CD4-positive, alpha-beta T cell treated with Interleukin-17A for 4 hours (primary cell): ENCODE results near the gene VCL.
A peak's percentile ranks its signal among the peaks of the same experiment; 100 is the strongest.
"Not testable (repeated sequence)": the region's sequence is repeated elsewhere in the genome, so short reads cannot be mapped to it uniquely, and the experiment has no call there.

Experiments used
- DNase-seq: peaks from one replicate; pipeline ENCODE4 v3.0.0-alpha.2; 2020; ENCODE audit warnings: mixed read lengths

The VCL gene

GRCh38 chr10:73973427-73973826 lies 24.5 kb upstream of the VCL start:
- DNase-seq: no peak

GRCh38 chr10:73974309-73974946 lies 23.5 kb upstream of the VCL start:
- DNase-seq: no peak

- no peak for DNase-seq
Measured at GRCh38 chr10:73975388-73975787, 22.5 kb upstream of the VCL start.

GRCh38 chr10:73979141-73979808 lies 18.6 kb upstream of the VCL start:
- no peak for DNase-seq

GRCh38 chr10:73979809-73980433 lies 18.0 kb upstream of the VCL start:
- no peak for DNase-seq

GRCh38 chr10:73981812-73982211 lies 16.1 kb upstream of the VCL start:
- no peak for DNase-seq

GRCh38 chr10:73983096-73984047 lies 14.5 kb upstream of the VCL start:
- DNase-seq: no peak

- no peak for DNase-seq
Measured at GRCh38 chr10:73989594-73990150, 8.2 kb upstream of the VCL start.

- DNase-seq: no peak
Measured at GRCh38 chr10:73991203-73991883, 6.6 kb upstream of the VCL start.

- peak; percentile 87 for DNase-seq
Measured at GRCh38 chr10:73991884-73992245, 6.1 kb upstream of the VCL start.

GRCh38 chr10:73992899-73993788 lies 4.8 kb upstream of the VCL start:
- no peak for DNase-seq

GRCh38 chr10:73995035-73995358 lies 2.9 kb upstream of the VCL start:
- no peak for DNase-seq

GRCh38 chr10:73997461-73997786 lies 492 bp upstream of the VCL start:
- DNase-seq: peak; percentile 84

GRCh38 chr10:73998623-73998928 lies 660 bp downstream of the VCL start:
- DNase-seq: peak; percentile 15

GRCh38 chr10:73998929-73999691 lies 1.2 kb downstream of the VCL start:
- DNase-seq: peak; percentile 18

GRCh38 chr10:73999703-74000102 lies 1.8 kb downstream of the VCL start:
- DNase-seq: no peak

- DNase-seq: not testable (repeated sequence)
Measured at GRCh38 chr10:74000244-74000643, 2.3 kb downstream of the VCL start.

- no peak for DNase-seq
Measured at GRCh38 chr10:74000892-74001669, 3.2 kb downstream of the VCL start.

- no peak for DNase-seq
Measured at GRCh38 chr10:74006269-74006668, 8.4 kb downstream of the VCL start.

GRCh38 chr10:74008212-74008731 lies 10.4 kb downstream of the VCL start:
- no peak for DNase-seq
